Activated CD8-positive, alpha-beta memory T cell treated with anti-CD3 and anti-CD28 coated beads, Interleukin-2, amount 50 U/mL, for 48 hours (primary cell): ENCODE results near the gene MED29.

Experiments used
- DNase-seq: peaks from one replicate; pipeline ENCODE4 v3.0.0-alpha.2; 2020

MED29 gene

DNA sequence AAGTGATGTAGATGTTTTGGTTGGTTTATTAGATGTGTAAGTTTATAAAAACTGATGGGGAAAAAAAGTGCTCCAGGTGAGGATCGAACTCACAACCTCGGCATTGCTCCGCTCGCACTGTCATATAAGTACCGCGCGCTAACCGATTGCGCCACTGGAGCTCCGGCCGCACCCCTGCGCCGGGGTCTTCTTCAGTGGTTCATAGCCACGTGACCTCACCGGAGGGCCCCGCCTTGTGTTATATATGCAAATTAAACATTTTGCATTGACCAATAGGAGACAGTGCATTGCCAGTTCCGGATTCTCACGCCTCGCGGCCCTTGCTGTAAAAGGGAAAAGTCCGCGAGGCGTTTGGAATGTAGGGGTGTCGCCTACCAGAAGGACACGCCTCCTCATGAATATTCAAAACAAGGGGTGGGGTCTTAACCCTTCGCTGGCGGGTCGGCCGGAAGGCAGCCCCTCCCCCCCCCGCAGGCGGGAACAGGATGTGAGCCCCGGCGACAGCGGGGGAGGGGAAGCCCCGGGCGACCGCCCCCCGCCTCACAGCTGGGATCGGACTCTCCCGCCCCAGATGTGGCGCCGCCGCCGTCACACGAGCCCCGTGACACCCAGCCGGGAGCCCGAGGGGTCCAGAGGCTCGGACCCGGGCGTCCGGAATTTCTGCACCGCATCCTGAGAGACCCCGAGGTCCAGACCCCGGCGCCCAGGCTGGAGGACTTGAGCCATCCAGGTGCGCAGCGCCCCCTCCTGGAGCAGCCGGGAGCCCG lies 21.1 kb downstream of the MED29 start, which contains the start of gene PLEKHG2:
PLEKHG2 (plus strand) TSS at position 570 of the 767 bp plus-strand sequence. CDS start 1,418 bp downstream, outside the sequence.
- DNase-seq, result peak; percentile 100

DNA sequence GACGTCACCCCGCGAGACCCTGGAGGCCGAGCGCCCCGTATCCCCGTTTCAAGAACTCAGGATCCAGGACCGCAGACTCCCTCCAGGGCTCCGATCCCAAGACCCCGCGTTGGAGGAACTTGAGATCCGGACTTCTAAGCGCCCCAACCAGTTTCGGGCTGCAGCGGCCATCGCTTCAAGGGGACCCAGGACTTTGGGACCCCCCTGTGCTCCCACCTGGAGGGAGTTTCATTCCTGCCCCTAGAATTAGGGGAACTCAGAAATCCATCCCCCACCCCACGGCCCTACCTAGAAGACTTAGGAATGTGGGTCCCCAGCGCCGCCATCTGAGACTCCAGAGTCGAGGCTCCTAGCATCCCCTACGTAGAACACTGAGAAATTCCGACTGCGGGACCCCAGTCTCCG lies 21.7 kb downstream of the MED29 start:
- DNase-seq, result no peak

DNA sequence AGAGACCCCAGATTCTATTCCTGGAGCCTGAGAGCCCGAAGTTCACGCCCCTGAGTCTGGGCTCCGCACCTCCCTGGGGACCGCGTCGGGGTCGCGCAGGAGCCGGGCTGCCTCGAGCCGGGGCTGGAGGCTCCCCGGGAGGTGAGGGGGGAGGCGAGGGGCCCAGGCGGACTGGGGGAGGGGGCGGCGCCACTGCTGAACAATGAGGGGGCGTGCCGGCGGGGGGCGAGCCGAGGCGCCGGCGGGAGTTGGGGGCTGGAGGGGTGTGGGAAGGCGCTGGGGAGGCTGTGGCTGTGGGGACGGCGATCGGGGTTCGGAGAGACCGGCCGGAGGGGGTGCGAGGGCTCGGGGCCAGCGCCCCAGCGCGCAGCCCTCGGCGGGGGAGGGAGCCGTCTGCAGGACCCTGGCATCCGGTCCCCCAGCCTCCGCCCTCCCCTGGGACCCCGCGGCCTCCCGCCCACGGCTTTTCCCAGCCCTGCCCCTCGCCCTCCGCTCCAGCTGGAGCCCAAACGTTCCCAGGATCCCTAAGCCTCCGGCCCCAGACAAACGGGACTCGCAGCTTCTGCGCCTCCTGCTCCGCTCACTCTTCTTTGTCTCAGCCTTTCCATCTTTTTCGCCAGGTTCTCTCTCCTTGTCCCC lies 22.2 kb downstream of the MED29 start:
- peak; percentile 67 for DNase-seq

DNA sequence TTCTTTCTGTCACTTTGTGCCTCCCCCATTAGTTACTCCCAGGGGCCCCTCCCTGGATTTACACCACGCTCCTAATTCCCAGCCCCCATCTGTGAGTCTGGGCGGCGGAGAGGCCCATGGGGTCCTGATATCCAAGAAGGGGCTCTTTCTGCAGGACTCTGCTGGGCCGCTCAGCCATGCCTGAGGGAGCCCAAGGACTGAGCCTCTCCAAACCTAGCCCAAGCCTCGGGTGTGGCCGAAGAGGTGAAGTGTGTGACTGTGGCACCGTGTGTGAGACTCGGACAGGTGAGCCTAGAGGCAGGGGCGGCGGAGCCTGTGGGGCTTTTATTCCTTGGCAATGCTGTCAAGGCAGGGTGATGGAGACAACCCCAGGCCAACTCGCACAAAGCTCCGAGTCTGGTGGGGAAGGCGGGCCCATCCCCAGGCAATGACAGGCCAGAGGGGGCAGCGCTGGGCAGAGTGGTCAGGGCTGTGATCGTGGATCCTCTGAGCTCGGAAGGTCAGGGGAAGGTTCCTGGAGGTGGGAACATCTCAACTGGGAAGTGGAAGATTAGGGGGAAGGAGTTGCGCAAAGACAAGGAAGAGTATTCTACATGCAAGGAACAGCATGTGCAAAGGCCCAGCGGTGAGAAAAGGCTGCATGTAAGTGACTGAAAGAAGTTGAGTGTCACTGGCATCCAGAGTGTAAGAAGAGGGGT lies 22.9 kb downstream of the MED29 start:
- DNase-seq, result peak; percentile 62

DNA sequence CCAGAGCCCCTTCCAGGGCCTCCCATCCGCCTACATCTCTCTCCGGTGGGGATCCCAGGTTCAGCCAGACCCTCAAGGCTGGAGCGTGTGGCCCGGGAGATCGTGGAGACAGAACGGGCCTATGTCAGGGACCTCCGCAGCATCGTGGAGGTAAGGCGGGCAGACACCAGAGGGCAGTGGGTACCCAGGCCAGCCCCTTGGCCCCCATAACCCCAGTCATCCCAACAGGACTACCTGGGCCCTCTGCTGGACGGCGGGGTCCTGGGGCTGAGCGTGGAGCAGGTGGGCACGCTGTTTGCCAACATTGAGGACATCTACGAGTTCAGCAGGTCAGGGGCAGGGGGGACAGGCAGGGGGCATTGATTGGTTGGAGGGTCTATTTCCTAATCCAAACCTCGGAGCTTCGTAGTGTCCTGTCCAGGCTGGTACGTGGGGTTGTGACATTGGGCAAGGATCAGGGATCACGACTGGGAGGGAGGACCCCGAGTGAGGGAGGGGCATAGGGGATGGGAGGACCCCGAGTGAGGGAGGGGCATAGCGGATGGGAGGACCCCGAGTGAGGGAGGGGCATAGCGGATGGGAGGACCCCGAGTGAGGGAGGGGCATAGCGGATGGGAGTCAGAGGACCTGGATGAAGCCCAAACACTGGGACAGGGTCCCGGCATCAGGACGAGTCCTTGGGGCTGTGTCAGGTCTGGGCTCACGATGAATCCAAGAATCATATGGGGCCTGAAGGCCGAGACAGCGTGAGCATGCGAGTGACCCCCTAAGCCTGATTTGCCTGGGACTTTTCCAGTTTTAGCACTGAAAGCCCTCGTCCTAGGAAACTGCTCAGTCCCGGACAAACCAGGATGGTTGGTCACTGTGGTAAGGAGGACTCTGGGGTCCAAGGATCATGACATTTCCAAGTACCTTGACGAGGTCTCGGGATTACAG lies 24.2 kb downstream of the MED29 start:
- peak; percentile 50 for DNase-seq

DNA sequence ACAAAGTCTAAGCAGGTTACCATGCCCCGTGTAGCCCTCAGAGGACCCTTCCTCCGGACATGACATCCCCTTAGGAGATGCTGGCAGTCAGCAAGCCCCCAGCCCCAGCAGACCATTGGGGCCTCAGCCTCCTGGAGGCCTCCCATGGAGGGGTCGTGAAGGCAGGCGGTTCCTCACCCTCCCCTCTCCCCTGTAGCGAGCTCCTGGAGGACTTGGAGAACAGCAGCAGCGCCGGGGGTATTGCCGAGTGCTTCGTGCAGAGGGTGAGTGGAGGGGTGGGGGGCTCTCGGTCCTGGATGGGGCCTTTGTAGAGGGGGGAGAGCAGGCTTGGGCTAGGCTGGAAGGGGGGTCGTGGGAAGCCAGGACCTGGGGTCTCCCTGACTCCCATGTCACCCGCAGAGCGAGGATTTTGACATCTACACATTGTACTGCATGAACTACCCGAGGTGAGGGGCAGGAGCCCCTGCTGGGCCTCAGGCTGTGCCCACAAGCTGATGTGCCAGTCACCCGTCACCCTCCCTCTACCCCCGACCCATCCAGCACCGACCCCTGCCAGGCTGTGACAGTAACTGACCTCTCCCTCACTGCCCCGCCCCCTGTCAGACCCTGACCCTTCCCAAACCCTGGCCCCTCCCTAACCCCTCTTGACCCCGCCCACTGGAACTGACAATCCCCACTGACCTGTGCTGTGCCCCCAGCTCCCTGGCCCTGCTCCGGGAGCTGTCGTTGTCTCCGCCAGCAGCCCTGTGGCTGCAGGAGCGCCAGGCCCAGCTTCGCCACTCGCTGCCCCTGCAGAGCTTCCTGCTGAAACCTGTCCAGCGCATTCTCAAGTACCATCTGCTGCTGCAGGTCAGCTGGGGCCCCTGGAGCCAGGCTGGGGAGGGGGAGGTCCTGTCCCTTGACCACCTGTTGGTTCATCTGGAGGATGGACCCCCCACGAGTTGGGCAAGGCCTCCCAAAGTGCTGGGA lies 25.3 kb downstream of the MED29 start:
- DNase-seq, result peak; percentile 51

DNA sequence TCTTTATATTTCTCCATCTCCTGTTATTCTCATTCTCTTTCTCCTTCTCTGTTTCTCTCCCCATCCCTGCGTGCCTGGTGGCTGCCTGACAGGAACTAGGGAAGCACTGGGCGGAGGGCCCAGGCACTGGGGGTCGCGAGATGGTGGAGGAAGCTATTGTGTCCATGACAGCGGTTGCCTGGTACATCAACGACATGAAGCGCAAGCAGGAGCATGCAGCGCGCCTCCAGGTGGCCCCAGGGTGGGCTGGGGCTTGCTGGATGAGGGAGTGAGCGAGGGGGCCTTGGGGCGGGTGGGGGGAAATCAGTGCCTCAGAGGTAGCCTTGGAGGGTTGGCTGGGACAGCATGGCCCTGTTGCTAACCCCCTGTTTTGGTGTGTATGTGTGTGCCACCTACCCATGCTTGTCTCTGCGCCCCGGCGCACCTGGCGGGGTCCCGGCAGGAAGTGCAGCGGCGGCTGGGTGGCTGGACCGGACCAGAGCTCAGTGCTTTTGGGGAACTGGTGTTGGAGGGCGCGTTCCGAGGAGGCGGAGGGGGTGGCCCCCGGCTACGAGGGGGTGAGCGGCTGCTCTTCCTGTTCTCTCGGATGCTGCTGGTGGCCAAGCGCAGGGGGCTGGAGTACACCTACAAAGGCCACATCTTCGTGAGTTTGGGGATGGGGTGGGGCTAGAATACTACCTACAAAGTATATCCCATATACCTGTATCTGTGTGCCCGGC lies 26.4 kb downstream of the MED29 start:
- DNase-seq, result no peak

DNA sequence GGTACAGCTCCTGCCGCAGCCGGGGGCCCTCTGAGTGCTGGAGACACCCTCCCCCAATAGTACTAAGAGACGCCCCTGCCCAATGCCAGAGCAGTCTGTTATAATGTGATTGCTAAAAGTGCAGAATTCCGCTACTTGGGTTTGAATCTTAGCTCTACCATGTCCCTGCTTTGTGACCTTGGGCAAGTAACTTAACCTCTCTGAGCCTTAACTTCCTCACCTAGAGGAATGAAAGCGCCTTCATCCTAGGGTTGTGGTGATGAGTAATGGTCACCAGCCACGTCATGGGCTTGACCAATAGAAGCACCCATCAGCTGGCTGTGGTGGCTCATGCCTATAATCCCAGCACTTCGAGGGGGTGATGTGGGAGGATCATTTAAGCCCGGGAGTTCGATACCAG lies 27.8 kb downstream of the MED29 start:
- no peak for DNase-seq

DNA sequence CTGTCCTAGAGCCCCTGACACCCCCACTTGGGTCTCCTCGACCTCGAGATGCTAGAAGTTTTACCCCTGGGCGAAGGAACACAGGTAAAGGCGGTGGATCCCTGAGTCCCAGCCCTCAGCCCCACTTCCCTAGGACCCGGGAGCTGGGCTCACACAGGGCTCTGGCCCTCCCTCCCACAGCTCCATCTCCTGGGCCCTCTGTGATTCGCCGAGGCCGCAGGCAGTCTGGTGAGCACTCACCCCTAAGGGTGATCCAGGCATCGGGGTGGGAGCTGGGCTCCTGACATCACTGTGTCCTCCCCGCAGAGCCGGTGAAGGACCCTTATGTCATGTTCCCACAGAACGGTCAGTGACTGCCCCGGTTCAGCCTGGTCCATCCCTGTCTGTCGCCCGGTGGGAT lies 29.6 kb downstream of the MED29 start:
- peak; percentile 43 for DNase-seq

DNA sequence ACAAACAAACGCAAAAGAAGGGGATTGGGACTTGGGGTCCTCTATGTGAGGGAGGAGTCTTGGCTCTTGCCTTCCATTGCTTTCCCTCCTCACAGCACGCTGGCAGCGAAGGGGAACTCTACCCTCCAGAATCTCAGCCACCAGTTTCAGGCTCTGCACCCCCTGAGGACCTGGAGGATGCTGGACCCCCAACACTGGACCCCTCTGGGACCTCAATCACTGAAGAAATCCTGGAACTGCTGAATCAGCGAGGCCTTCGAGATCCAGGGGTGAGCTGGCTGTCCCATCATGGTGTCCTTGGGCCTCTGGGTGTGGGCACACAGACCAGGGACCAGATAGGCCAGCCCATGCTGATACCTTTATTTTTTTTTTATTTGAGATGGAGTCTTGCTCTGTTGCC lies 30.8 kb downstream of the MED29 start:
- no peak for DNase-seq

DNA sequence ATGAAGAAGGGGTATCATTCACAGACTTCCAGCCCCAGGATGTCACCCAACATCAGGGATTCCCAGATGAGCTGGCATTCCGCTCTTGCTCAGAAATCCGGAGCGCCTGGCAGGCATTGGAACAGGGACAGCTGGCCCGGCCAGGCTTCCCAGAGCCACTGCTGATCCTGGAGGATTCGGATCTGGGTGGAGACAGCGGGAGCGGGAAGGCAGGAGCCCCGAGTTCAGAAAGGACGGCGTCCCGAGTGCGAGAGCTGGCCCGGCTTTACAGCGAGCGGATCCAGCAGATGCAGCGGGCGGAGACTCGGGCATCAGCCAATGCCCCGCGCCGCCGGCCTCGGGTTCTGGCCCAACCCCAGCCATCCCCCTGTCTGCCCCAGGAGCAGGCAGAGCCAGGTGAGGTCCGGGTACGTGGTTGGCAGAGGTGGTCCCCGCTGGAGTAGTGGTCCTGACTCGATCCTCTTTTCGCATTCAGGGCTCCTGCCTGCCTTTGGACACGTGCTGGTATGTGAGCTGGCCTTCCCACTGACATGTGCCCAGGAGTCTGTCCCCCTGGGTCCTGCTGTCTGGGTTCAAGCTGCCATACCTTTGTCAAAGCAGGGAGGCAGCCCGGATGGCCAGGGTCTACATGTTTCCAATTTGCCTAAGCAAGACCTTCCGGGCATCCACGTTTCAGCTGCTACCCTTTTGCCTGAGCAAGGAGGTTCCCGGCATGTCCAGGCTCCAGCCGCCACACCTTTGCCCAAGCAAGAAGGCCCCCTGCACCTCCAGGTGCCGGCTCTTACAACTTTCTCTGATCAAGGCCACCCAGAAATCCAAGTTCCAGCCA lies 32.3 kb downstream of the MED29 start:
- peak; percentile 50 for DNase-seq

DNA sequence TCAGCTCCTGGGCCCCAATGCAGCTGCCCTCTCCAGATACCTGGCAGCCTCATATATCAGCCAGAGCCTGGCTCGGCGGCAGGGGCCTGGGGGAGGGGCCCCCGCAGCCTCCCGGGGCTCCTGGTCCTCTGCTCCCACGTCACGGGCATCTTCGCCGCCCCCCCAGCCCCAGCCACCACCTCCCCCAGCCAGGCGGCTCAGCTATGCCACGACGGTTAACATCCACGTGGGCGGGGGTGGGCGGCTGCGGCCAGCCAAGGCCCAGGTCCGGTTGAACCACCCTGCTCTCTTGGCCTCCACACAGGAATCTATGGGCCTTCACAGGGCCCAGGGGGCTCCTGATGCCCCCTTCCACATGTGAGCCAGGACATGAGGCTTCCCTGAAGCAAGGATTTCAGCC lies 33.8 kb downstream of the MED29 start:
- DNase-seq, result peak; percentile 40

DNA sequence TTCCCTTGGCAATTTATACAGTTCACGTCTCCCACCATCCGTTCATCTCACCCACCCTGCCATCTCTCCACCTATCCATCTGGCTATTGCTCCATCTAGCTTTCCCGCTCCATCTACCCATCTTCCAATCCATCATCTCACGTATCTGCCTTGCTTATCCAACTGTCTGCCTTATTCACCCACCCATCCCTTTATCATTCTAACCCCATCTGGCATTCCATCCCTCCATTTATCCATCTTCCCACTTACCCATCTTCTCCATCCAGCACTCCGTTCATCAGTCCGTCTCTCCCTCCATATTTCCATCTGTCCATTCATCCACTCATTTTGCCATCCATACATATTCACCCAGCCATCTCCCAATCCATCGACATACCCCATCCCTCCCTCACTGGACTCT lies 34.6 kb downstream of the MED29 start:
- DNase-seq, result no peak

DNA sequence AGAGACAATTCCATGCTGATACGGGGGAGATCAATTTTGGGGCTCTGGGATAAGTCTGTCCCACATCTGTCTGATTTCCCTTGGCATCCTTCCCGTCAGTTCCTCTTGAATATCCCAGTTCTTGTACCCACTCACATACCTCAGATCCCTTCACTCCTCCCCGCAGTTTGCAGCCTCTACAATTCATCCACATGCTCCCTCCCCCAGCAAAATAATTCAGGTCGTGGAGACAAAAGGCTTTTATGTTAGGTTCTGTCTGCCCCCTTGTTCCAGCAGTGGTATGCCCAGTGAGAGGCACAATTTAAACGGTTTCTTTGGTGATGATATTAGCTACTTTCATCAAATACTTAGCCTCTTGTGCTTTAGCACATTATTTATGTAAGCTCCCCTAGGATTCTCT lies 35.0 kb downstream of the MED29 start:
- no peak for DNase-seq

DNA sequence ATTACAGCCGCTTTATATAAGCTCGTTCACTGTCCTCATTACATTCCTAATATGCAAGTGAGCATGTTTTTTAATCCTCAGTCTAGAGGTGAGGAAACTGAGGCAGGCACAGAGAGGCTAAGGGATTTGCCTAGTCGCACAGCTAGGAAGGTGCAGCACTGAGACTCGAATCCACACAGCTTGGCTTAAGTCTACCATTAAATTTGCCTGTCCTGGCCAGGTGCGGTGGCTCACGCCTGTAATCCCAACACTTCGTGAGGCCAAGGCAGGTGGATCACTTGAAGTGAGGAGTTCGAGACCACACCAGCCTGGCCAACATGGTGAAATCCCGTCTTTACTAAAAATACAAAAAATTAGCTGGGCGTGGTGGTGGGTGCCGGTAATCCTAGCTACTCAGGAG lies 36.5 kb downstream of the MED29 start:
- DNase-seq, result no peak

DNA sequence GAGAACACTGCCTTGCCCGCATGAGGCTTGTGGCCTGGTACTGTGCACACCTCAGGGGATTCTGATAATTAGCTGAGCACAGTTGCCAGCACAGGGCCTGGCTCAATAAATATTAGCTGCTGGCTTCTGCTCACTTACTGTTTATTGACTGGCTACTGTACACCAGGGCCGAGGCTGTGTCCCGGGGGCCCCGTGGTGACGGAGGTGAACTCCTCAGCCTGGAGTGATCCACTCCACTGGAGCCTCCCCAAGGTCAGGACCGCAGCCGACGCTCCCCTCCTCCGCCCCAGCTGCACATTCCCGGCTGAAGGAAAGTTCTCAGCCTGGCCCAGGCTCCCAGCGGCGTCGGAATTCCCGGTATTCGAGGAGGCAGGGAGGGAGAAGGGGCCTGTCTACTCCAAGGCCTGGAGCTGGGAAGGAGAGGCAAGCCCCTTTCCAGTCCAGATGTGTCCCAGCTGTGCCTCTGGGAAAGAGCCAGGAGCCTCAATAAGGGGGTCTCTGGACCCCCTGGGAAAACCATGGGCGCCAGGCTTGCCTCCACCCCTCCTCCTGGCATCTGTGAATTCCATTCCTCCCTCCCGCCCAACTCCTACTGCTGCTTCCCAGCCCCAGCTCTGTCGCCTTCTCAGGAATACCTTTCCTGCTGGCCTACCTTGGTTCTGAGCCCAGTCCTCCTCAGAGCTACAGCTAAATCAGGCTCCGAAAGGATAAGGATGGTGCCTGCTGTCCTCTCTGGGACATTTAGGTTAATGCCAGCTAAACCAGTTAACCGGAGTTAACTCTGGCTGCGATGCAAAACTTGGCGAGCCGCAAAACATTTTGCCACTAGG lies 37.3 kb downstream of the MED29 start:
- no peak for DNase-seq

DNA sequence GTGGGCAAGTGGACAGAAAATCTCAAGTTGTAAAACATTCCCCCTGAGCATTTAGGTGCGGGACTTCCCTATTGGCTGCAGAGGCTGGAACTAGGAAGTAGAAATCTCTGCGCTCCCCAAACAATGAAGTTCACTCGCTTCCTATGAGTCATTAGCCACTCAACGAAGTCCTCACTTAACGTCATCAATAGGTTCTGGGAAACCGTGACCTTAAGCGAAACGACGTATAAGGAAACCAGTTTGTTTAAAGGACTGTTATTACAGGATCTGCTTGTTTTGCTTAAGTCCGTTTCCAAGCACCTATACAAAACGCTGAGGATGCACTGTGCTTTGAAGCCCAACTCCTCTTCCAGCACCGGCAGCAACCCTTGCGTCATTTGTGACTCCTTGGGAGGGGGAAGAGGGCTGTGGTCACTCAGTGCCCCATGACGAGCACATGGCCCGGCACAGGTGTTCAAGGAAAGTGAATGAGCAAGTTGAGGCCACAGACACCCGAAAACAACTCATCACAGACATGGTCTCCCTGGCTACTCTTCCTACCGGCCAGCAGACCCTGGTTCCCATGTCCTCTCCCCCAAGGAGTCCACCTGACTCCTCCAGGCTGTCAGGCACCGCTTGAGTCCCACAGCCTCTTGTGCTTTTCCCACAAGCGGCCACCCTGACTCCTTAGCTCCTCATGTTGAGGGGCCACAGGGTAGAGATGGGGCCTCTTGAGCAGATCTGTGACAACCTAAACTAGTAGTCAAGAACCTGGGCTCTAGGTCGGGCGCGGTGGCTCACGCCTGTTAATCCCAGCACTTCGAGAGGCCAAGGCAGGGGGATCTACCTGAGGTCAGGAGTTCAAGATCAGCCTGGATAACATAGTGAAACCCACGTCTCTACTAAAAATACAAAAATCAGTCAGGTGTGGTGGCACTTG lies 39.8 kb downstream of the MED29 start:
- peak; percentile 86 for DNase-seq

DNA sequence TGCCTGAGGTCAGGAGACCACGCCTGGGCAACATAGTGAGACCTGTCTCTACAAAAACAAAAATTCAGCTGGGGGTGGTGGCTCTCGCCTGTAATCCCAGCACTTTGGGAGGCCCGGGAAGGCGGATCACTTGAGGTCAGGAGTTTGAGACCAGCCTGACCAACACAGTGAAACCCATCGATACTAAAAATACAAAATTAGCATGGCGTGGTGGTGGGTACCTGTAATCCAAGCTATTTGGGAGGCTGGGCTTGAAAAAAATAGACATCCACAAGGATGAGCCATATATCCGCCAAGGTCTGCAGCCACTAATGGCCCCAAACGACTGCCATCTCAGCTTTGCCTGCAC lies 41.5 kb downstream of the MED29 start:
- DNase-seq, result no peak
